Bronchial epithelial cell (primary cell): ENCODE measurements around the gene ZRANB3. TPM values are rescaled to one million over a fixed set of nuclear protein-coding genes. Genes with fewer than 3 reads are reported as not detected.
"Not testable (repeated sequence)": the region's sequence is repeated elsewhere in the genome, so short reads cannot be mapped to it uniquely, and the experiment has no call there.

Experiments used
- DNase-seq: peaks from one replicate; pipeline ENCODE4 v3.0.0-alpha.2; 2010; ENCODE audit warnings: low read depth
- FAIRE-seq: peaks from 2 replicates; lab custom pipeline; 2011; peaks lifted over from hg19 to GRCh38; lab: Jason Lieb, UNC
- H3K27me3 ChIP-seq: 2 replicates; pipeline ENCODE4 v1.5.1; 2011; ENCODE audit warnings: low read length; ENCODE audit not compliant: control insufficient read depth, insufficient read depth
- H3K36me3 ChIP-seq: 2 replicates; pipeline ENCODE4 v1.5.1; 2011; ENCODE audit warnings: low read length; ENCODE audit not compliant: control insufficient read depth, insufficient read depth
- H3K4me3 ChIP-seq: 2 replicates; pipeline ENCODE4 v1.5.1; 2011; ENCODE audit warnings: mild to moderate bottlenecking, low read depth, low read length, control low read depth
- total RNA-seq: library from RNA; depleted of rRNA; stranded (reverse); fragments of >200 nt; gene quantifications from 2 replicates; pipeline ENCODE4 v1.2.1, GENCODE V29; 2014
- TF ChIP-seq, protein P1 (sequence below): IDR thresholded peaks from 2 replicates; pipeline ENCODE4 v1.5.1; 2011; ENCODE audit warnings: mild to moderate bottlenecking, moderate library complexity, low read length, control low read depth, inconsistent platforms; ENCODE audit not compliant: insufficient read depth, severe bottlenecking

The ZRANB3 gene
- total RNA-seq, 1 donor from 2014 or later: 5.5 TPM

DNA sequence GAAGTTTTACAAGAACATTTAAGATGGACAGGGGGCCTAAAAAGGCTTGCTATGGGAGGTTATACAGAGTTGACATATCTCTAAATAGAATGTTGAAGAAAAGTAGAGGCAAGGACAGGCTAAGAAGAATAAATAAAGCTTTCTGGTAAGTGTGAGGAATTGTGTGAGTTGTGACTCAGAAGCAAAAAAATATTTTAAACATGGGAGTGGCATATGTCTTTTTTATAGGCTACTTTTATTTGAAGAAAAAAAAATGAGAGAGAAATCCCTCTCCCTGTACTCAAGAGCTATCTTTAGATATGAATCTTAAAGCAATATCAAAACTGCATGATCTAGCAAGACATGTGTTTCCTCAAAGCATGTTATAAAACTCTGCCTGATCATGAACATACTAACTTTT is 437.8 kb downstream of the ZRANB3 start:
- peak; percentile 20 for DNase-seq
- FAIRE-seq: no peak
- no peak overlapping the region for H3K4me3 ChIP-seq
- H3K27me3 ChIP-seq: no peaks in the 10 kb centered on the region
- TF ChIP-seq, protein P1, sequence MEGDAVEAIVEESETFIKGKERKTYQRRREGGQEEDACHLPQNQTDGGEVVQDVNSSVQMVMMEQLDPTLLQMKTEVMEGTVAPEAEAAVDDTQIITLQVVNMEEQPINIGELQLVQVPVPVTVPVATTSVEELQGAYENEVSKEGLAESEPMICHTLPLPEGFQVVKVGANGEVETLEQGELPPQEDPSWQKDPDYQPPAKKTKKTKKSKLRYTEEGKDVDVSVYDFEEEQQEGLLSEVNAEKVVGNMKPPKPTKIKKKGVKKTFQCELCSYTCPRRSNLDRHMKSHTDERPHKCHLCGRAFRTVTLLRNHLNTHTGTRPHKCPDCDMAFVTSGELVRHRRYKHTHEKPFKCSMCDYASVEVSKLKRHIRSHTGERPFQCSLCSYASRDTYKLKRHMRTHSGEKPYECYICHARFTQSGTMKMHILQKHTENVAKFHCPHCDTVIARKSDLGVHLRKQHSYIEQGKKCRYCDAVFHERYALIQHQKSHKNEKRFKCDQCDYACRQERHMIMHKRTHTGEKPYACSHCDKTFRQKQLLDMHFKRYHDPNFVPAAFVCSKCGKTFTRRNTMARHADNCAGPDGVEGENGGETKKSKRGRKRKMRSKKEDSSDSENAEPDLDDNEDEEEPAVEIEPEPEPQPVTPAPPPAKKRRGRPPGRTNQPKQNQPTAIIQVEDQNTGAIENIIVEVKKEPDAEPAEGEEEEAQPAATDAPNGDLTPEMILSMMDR: no peak
- H3K36me3 ChIP-seq: no peaks in the 10 kb centered on the region

DNA sequence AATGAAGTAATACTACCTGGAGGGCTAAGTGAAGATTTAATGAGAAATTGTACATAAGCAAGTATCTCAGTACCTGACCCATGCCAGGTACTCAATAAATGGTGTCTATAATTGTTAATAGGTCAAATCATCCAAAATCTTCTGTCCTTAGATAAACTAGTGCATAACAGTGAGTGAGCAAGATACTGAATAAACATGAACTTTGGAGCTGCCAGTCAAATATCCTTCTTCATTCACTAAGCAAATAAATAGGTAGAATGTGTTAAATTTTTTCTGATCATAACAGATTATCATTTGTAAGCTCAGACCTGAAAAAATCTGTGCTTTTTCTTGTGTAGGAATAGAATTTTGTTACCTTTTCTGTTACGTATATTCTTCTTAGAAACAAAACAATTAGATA is 439.3 kb downstream of the ZRANB3 start:
- Histone ChIP-seq H3K36me3 (no peaks in the 10 kb centered on the region), H3K4me3 (no peak overlapping the region), H3K27me3 (no peaks in the 10 kb centered on the region)
- no peak for FAIRE-seq
- TF ChIP-seq, protein P1: no peak
- no peak for DNase-seq

DNA sequence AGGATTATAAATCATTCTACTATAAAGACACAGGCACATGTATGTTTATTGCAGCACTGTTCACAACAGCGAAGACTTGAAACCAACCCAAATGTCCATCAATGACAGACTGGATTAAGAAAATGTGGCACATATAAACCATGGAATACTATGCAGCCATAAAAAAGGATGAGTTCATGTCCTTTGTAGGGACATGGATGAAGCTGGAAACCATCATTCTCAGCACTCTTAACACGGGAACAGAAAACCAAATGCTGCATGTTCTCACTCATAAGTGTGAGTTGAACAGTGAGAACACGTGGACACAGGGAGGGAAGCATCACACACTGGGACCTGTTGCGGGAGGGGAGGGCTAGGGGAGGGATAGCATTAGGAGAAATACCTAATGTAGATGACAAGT is 441.4 kb downstream of the ZRANB3 start:
- not testable (repeated sequence) for FAIRE-seq, H3K36me3 ChIP-seq, H3K4me3 ChIP-seq, DNase-seq, H3K27me3 ChIP-seq

Other genes starting within 250 kb of the ZRANB3 start
- 3.7 and 6.3 TPM in 2 replicates for gene R3HDM1, start 266 bp upstream of the ZRANB3 start, total RNA-seq
- 36.6 and 56.1 TPM in 2 replicates for gene UBXN4, start 210.6 kb upstream of the ZRANB3 start, total RNA-seq